ENCODE measurements around the gene DENND2A.
"Not testable (repeated sequence)": the region's sequence is repeated elsewhere in the genome, so short reads cannot be mapped to it uniquely, and the experiment has no call there.

The DENND2A gene

GRCh38 chr7:140625908-140626868 lies 14.4 kb downstream of the DENND2A start:
- H3K4me2 ChIP-seq (ENCODE audit: low read length) = no peak overlapping the region
- H3K27ac ChIP-seq (ENCODE audit: low read depth, low read length) = no peak overlapping the region
- no peak overlapping the region for H3K4me3 ChIP-seq (ENCODE audit: low read length)

GRCh38 chr7:140625192-140625558 lies 15.4 kb downstream of the DENND2A start:
- H3K9me2 ChIP-seq (replicated peaks; ENCODE audit: control insufficient read depth, low read length); H4K20me1 ChIP-seq (ENCODE audit: control insufficient read depth, insufficient read depth, low read depth, low read length); H3K36me3 ChIP-seq (ENCODE audit: control insufficient read depth, low read length); H3K27ac ChIP-seq (ENCODE audit: low read depth, low read length); H3K4me3 ChIP-seq (ENCODE audit: low read length); H3K4me2 ChIP-seq (ENCODE audit: low read length); H3K27me3 ChIP-seq (ENCODE audit: control insufficient read depth, low read length); H3F3A ChIP-seq (ENCODE audit: control insufficient read depth, insufficient read depth); H3K79me2 ChIP-seq (ENCODE audit: control insufficient read depth, low read length); H3K4me1 ChIP-seq (ENCODE audit: control insufficient read depth, low read length); H3K9me3 ChIP-seq (ENCODE audit: control insufficient read depth, insufficient read depth, low read length): not testable (repeated sequence)

More at GRCh38 chr7:140625908-140626868, 14.4 kb downstream of the DENND2A start:
- TF ChIP-seq CTCF (IDR thresholded peaks at IDR 0.05; ENCODE audit: low read depth, low read length, poor library complexity, severe bottlenecking) = no peak
- no peak for TF ChIP-seq EZH2phosphoT487 (IDR thresholded peaks at IDR 0.05; ENCODE audit: borderline replicate concordance, low read length)
- peaks cover 8% of the 10 kb centered on the region for H3K27me3 ChIP-seq (ENCODE audit: control insufficient read depth, low read length)
- H3F3A ChIP-seq (ENCODE audit: control insufficient read depth, insufficient read depth) = no peaks in the 10 kb centered on the region
- H3K4me1 ChIP-seq (ENCODE audit: control insufficient read depth, low read length) = peaks cover 8% of the 10 kb centered on the region
- H3K36me3 ChIP-seq (ENCODE audit: control insufficient read depth, low read length) = no peaks in the 10 kb centered on the region
- no peaks in the 10 kb centered on the region for H4K20me1 ChIP-seq (ENCODE audit: control insufficient read depth, insufficient read depth, low read depth, low read length)
- no peaks in the 10 kb centered on the region for H3K79me2 ChIP-seq (ENCODE audit: control insufficient read depth, low read length)
- no peaks in the 10 kb centered on the region for H3K9me2 ChIP-seq (replicated peaks; ENCODE audit: control insufficient read depth, low read length)
- H3K9me3 ChIP-seq (ENCODE audit: control insufficient read depth, insufficient read depth, low read length) = no peaks in the 10 kb centered on the region

GRCh38 chr7:140624392-140625191 lies 16.0 kb downstream of the DENND2A start:
- no peaks in the 10 kb centered on the region for H3K36me3 ChIP-seq (ENCODE audit: control insufficient read depth, low read length)
- H3K4me1 ChIP-seq (ENCODE audit: control insufficient read depth, low read length) = peaks cover 8% of the 10 kb centered on the region
- H3K4me3 ChIP-seq (ENCODE audit: low read length) = no peak overlapping the region
- 0 out of 2 replicates have a peak, but pooled peaks cover 3% of the 10 kb centered on the region for H3K27me3 ChIP-seq (ENCODE audit: control insufficient read depth, low read length)
- H4K20me1 ChIP-seq (ENCODE audit: control insufficient read depth, insufficient read depth, low read depth, low read length) = no peaks in the 10 kb centered on the region
- H3K9me2 ChIP-seq (replicated peaks; ENCODE audit: control insufficient read depth, low read length) = no peaks in the 10 kb centered on the region
- TF ChIP-seq EZH2phosphoT487 (IDR thresholded peaks at IDR 0.05; ENCODE audit: borderline replicate concordance, low read length) (no peak), CTCF (IDR thresholded peaks at IDR 0.05; ENCODE audit: low read depth, low read length, poor library complexity, severe bottlenecking) (peak; percentile 13)
- no peaks in the 10 kb centered on the region for H3K9me3 ChIP-seq (ENCODE audit: control insufficient read depth, insufficient read depth, low read length)
- no peaks in the 10 kb centered on the region for H3F3A ChIP-seq (ENCODE audit: control insufficient read depth, insufficient read depth)
- no peak overlapping the region for H3K27ac ChIP-seq (ENCODE audit: low read depth, low read length)
- H3K79me2 ChIP-seq (ENCODE audit: control insufficient read depth, low read length) = no peaks in the 10 kb centered on the region
- no peak overlapping the region for H3K4me2 ChIP-seq (ENCODE audit: low read length)

Data from DOHH2 (cell line).